Stimulated activated CD4-positive, alpha-beta T cell treated with anti-CD3 and anti-CD28 coated beads, Interleukin-15, amount 100 ng/mL, for 1 hour (primary cell): ENCODE data around the gene WDR19.
"Not testable (repeated sequence)": the region's sequence is repeated elsewhere in the genome, so short reads cannot be mapped to it uniquely, and the experiment has no call there.

ENCODE experiments used
- DNase-seq, 2 donors: peaks; one replicate each; pipeline ENCODE4 v3.0.0-alpha.2; 2020; ENCODE audit warnings: low read depth in 1 of 2, low spot score in 1 of 2

Gene WDR19

GRCh38 chr4:39181905-39182638 lies at the start of gene WDR19:
WDR19 (plus strand) TSS chr4:39182529; CDS start chr4:39182558, 29 bp downstream.
- peak; percentile 95 for DNase-seq

- DNase-seq, result no peak
Measured at GRCh38 chr4:39133623-39134022, 48.7 kb upstream of the WDR19 start.

- DNase-seq, result no peak
Measured at GRCh38 chr4:39134683-39135306, 47.5 kb upstream of the WDR19 start.

GRCh38 chr4:39138227-39138626 lies 44.1 kb upstream of the WDR19 start:
- not testable (repeated sequence) for DNase-seq

GRCh38 chr4:39146211-39146610 lies 36.1 kb upstream of the WDR19 start:
- DNase-seq, result no peak

- DNase-seq, result no peak
Measured at GRCh38 chr4:39154009-39154408, 28.3 kb upstream of the WDR19 start.

GRCh38 chr4:39157520-39157919 lies 24.8 kb upstream of the WDR19 start:
- no peak for DNase-seq

- DNase-seq, result no peak
Measured at GRCh38 chr4:39166177-39166576, 16.2 kb upstream of the WDR19 start.

- DNase-seq, result no peak
Measured at GRCh38 chr4:39166669-39167068, 15.7 kb upstream of the WDR19 start.

- DNase-seq, result no peak
Measured at GRCh38 chr4:39169426-39169825, 12.9 kb upstream of the WDR19 start.

GRCh38 chr4:39170301-39170700 lies 12.0 kb upstream of the WDR19 start:
- DNase-seq, result no peak

- DNase-seq, result no peak
Measured at GRCh38 chr4:39178706-39179105, 3.6 kb upstream of the WDR19 start.

GRCh38 chr4:39179681-39180080 lies 2.6 kb upstream of the WDR19 start:
- no peak for DNase-seq

GRCh38 chr4:39180629-39181028 lies 1.7 kb upstream of the WDR19 start:
- DNase-seq, result not testable (repeated sequence)

- DNase-seq, result no peak
Measured at GRCh38 chr4:39181520-39181904, 817 bp upstream of the WDR19 start.

GRCh38 chr4:39201963-39202362 lies 19.6 kb downstream of the WDR19 start:
- DNase-seq, result no peak

GRCh38 chr4:39204543-39204942 lies 22.2 kb downstream of the WDR19 start:
- DNase-seq, result no peak

- no peak for DNase-seq
Measured at GRCh38 chr4:39205000-39205399, 22.7 kb downstream of the WDR19 start.

GRCh38 chr4:39205476-39205875 lies 23.1 kb downstream of the WDR19 start:
- DNase-seq, result no peak

GRCh38 chr4:39227906-39228305 lies 45.6 kb downstream of the WDR19 start:
- no peak for DNase-seq

GRCh38 chr4:39228377-39228776 lies 46.0 kb downstream of the WDR19 start:
- DNase-seq, result no peak

GRCh38 chr4:39230462-39230861 lies 48.1 kb downstream of the WDR19 start:
- no peak for DNase-seq

- no peak for DNase-seq
Measured at GRCh38 chr4:39231660-39232059, 49.3 kb downstream of the WDR19 start.
